SIG-M5 treated with dmso at 0.1 percent for 504 hours (cell line): ENCODE measurements around the gene RUSC2.
A peak's percentile ranks its signal among the peaks of the same experiment; 100 is the strongest.

ENCODE experiments used
- DNase-seq: peaks from one replicate; lab custom pipeline; 2025; ENCODE audit not compliant: unreplicated experiment; lab: John Stamatoyannopoulos, UW

Gene RUSC2, protein sequence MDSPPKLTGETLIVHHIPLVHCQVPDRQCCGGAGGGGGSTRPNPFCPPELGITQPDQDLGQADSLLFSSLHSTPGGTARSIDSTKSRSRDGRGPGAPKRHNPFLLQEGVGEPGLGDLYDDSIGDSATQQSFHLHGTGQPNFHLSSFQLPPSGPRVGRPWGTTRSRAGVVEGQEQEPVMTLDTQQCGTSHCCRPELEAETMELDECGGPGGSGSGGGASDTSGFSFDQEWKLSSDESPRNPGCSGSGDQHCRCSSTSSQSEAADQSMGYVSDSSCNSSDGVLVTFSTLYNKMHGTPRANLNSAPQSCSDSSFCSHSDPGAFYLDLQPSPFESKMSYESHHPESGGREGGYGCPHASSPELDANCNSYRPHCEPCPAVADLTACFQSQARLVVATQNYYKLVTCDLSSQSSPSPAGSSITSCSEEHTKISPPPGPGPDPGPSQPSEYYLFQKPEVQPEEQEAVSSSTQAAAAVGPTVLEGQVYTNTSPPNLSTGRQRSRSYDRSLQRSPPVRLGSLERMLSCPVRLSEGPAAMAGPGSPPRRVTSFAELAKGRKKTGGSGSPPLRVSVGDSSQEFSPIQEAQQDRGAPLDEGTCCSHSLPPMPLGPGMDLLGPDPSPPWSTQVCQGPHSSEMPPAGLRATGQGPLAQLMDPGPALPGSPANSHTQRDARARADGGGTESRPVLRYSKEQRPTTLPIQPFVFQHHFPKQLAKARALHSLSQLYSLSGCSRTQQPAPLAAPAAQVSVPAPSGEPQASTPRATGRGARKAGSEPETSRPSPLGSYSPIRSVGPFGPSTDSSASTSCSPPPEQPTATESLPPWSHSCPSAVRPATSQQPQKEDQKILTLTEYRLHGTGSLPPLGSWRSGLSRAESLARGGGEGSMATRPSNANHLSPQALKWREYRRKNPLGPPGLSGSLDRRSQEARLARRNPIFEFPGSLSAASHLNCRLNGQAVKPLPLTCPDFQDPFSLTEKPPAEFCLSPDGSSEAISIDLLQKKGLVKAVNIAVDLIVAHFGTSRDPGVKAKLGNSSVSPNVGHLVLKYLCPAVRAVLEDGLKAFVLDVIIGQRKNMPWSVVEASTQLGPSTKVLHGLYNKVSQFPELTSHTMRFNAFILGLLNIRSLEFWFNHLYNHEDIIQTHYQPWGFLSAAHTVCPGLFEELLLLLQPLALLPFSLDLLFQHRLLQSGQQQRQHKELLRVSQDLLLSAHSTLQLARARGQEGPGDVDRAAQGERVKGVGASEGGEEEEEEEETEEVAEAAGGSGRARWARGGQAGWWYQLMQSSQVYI (N-terminal part only)

DNA sequence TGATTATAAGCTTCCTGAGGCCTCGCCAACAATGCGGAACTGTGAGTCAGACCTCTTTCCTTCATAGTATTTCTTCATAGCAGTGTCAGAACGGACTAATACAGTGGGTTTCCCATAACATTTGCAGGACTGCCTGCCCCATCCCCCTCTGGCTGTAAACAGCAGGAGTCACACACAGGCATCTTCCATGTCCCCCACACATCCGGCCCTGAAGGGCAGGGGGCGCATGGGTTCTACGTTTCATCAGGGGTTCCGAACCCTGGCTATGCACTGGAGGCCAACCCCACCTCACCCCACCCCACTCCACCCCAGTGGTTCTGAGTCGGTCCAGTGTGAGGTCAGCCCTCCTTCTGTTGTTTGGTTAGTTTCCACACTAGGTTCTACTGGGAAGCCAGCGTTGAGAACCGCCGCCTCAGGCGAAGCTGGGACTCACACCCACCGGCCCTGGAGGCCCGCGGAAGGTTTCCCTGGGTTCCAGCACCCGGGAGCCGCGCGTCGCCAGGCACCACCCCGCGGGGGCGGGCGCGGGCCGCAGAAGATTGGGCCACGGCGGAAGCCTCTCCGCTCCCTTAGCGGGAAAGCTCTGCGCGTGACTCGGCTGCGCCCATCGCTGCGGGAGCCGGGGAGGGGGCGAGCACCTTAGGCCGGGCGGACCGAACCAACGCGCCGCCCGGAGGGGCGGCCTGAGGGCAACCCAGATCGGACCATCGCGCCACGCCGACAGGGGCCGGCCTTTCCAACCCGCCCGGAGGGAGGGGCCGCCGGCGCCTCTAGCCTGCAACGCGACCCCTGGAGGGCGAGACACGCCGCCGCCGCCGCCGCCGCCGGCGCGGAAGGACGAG, at the start of gene RUSC2:
Gene RUSC2 (plus strand): TSS at position 799 of the 842 bp plus-strand sequence. CDS start 56,411 bp downstream, outside the sequence.
- DNase-seq = peak; percentile 66

DNA sequence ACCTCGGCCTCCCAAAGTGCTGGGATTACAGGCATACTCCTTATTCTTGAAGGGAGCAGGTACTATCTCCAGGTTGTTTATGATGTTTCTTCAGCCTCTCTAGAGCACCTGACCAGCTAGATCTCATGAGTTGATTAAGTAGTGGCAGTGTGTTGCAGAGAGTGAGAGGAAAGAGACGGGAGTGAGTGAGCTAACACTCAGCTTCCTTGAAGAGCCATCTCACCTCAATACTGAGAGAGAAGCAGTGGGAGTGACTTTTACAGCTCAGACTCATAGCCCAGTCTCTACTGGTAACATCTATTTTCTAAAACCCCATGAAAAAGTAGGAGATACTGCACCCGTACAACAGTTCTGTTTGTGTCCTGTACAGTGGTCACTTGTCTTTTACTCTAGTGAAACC, 43.9 kb upstream of the RUSC2 start:
- no peak for DNase-seq

DNA sequence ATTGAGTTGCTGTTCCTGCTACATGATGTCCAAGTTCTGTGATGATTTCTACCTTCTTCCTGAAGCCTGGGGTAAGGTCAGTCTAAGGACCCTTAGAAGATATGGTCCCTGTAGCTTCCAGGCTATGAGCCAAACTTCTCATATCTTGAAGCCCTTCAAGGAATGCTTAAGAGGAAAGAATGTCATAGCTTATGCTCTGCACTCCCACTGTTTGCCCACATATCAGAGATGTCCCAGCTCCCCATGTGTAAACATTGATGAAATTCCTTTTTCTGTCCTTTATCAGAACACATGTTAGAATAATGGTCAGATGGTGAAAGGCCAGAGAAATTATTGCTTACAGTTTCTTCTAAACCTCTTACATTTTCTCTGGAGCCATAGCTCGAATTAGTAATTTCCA, 41.4 kb upstream of the RUSC2 start:
- DNase-seq = no peak

DNA sequence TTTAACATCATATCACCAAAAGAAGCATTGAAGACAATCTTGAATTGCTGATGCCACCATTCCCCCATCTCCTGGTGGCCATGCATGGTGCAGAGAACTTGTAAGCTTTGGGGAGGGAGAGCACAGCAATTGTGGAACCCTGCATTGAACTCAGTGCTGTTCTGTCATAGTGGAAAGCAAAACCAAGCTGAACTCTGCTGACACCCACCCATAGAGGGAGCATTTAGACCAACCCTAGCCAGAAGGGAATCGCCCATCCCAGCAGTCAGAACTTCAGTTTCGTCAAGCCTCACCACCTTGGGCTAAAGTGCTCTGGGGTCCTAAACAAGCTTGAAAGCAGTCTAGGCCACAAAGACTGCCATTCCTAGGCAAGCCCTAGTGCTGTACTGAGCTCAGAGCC, 37.4 kb upstream of the RUSC2 start:
- DNase-seq = no peak

DNA sequence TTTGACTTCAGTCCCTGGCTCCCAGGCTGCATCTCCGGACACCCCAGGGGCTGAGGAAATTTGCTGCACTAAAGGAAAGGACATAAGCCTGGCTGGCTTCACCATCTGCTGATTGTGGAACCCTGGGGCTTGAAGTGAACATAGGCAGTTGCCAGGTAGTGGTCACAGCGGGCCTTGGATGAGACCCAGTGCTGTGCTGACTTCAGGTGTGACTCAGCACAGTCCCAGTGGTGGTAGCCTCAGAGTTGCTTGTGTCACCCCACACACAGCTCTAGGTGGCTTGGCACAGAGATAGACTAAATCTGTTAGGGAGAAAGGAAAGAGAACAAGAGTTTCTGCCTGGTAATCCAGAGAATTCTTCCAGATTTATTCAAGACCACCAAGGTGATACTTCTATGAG, 36.1 kb upstream of the RUSC2 start:
- no peak for DNase-seq

DNA sequence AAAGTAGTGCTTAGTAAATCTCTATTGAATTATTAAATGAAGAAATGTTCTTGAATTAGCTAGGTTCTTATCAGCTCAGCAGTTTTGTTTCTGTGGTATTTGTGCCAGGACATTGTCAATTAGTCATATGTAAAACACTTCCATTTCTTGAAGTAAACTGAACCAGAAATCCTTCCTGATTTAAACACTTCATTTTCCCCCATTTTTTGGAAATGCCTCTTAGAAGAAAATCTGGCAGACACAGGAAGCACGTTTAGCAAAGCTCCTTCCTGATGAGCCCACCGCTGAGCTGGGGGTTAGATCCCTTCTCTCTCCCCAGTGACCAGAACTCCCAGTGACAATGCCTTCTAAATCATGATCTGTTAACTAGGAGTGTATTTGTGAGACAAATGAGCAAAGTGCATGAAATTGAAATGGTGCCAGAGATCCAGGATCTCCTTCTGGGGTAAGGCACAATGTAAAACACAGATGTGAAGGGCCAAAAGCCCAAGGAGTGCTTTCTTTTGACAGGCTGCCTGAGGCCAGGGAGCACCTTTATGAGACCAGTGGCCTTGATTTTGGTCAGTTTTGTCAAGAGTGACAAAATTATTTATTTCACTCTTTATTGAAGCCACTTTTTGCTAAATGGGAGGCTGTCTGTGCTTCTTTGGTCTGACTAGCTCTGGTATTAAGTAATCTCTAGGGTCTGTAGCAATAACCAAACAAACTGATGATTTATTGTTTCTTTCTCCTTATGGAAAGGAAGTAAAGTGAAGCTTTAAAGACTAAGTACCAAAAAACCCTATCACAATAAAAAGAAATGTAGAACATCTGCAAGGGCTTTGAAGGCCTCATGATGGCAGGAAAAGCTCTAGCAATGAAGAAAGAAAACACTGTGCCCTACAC, 25.5 kb upstream of the RUSC2 start:
- DNase-seq = no peak

DNA sequence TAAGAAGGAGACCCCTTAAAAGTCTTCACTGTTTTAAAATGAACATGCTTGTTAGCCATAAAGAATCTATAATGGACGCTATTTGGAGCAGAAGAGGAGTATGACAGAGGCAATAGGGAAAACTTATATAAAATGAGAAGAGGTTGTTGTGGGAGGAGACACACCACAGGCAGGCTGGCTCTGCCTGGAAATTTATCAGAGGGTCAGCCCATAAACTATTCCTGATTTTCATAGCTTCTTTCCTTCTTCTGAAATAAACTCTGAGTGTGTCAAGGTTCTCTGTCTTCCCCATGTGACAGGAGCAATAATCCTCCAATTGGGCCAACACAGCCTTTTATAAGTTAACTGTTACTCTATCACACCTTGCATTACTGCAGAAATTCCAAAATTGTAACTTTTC, 19.6 kb upstream of the RUSC2 start:
- DNase-seq = no peak

DNA sequence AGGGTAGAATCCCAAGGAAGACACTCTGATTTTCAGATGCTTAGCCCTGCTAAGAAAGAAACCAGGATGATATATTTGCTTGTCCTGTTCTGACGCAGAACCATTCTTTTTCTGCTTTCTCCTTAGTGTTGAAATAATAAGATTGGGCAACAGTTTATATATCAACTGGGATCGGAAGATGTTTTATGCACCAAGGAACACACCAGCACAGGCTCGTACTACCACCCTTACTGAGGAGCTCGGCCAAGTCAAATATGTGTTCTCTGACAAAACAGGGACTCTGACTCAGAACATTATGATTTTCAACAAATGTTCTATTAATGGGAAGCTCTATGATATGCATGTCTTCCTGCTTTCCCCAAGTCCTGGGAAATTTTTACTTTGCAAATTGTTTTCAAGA, 19.0 kb upstream of the RUSC2 start:
- DNase-seq = no peak

DNA sequence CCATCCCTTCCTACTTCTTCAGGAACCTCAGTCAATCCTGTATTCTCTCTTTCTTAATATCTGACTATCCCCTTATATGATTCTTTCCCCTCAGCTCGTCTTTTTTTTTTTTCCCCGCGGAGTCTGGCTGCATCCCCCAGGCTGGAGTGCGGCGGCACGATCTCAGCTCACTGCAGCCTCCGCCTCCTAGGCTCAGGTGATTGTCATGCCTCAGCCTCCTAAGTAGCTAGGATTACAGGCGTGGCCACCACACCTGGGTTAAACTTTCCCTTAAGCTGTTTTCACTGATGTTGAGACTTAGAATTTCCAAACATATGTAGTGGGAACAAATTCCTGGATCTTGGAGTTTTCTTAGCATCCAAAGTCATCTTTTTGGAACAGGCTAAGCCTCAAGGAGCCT, 13.3 kb upstream of the RUSC2 start:
- DNase-seq = no peak

DNA sequence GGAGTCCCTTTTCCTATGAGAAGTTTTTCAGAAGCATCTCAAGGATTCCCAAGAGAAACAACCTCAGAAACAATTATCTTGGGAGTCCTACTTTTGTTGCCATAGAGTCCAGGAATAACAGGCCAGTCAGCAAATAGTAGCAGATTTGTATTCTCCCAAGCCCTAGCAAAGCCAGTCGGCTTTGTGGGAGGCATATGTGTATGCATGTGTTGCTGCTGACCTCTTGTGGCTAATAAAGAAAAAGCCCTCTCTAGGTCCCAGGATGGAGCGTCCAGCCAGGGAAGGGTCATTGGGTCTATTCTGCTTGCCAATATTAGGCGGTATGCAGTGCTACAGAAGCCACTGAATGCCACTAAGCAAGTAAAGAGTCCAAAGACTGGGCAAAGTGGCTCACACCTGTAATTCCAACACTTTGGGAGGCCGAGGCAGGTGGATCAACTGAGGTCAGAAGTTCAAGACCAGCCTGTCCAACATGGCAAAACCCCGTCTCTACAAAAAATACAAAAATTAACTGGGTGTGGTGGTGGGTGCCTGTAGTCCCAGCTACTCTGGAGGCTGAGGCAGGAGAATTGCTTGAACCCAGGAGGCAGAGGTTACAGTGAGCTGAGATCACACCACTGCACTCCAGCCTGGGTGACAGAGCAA, 12.6 kb upstream of the RUSC2 start:
- DNase-seq = peak; percentile 71

DNA sequence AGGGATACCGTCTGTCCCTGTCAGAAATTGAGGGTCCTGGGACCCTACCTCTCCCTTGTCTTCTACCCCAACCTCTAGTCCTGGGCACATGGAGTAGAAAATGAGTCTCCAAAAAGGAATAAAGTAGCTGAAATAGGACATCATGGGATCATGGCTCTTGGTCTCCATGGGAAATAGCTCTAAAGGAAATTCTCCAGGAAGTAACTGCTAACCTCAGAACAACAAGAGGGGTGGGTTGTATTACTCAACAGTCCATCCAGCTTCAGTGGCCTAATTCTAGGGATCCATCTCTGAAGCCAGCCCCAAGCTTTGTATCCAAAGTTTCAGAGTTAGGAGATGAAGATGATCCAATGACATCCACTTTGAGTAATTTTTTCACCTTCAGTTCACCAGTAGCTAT, 11.0 kb upstream of the RUSC2 start:
- no peak for DNase-seq

DNA sequence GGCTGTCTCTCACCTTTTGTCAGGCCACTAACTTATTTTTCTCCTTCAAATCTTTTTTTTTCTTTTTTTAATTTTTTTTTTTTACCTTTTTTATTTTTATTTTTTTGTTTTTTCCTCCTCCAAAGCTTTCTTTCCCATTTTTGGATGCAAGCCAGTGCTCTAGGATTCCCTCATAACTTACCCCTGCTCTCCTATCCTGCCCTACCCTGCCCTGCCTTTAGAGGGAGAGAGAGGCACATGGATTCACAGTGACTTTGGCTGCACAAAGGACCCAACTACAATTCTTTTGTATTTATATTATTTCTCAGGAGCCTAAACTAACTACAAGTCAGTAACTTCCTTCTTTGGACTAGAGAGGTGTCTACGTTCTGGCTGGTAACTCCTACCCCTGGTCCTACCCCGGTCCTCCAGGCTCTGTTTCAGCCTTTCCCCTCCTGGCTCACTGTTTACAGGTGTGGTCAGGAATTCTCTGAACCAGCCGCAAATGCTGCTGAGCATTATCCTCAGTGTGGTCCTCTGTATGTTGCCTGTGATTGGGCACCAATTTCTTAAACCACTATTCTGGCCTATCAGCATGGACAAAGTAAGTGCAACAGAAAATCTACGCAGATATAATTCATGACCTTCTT, 8.4 kb upstream of the RUSC2 start:
- DNase-seq = peak; percentile 53

DNA sequence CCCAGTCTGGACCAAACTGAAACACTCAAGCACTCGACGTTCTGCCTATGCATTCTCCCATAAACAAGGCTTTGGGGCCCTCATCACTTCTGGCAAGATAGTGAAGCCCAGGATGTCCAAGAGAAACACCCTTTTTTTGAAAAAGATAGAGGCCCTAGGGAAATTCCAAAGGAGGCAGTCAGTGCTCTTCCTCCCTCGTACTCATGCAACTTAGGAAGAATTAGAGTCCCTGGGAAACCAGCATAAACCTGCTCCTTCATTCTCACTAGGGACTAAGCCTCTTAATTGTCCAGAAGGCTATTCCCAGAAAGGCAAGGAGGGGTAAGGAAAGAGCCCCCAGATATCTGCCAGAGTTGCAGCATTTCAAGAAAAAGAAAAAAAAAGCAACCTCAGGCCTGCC, 7.8 kb upstream of the RUSC2 start:
- no peak for DNase-seq

DNA sequence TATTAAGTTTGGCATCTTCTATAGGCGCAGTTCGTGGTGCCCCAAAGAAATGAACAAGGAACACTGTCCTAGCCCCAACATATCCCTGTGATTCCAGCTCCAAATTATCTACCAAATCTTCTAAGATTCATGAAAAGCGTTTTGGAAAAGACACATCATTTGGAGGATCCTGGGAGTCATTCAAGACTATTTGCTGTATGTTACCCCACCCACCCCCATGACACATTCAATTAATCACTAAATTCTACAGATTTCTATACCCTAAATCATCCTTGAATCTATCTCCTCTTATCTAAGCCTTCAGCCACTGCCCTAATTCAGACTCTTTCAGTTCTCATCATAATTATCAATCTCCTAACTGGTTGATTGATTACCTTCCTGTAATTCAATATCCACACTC, 5.5 kb upstream of the RUSC2 start:
- no peak for DNase-seq

DNA sequence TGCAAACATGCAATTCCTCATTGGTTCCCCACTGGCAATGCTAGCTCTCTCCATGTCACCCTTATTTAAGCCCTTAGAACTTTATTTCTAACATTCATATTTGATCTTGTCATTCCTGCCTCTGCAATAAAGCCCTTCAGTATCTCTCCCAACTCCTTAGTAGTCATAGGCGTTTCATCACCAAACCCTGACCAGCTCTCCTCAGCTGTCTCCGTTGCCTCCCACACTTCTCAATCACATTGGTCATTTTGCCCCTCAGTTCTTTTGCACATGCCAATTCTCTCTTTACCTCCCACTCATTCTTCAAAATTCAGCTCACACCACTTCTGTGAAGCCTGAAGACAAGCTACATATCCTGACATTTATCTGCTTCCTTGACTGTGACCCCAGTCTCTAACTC, 2.8 kb upstream of the RUSC2 start:
- no peak for DNase-seq

DNA sequence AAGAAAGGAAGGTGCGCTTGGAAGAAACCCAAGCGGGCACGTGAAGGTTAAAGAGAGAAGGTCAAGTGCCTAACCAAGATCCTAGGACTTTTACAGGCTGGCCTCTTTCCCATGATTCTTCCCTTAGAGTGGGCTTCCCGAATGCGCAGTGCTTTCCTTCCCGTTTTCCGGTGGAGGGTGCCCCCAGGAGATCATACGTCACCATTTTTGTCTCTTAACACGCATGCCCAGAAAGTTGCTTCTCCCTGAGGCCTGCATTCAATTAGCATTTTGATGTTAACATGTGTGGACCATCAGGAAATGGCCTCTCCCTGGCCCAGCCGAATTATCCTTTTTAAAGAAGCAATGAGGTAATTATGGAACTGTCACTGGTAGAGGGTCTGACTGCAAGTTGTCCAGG, 1.9 kb upstream of the RUSC2 start:
- no peak for DNase-seq

DNA sequence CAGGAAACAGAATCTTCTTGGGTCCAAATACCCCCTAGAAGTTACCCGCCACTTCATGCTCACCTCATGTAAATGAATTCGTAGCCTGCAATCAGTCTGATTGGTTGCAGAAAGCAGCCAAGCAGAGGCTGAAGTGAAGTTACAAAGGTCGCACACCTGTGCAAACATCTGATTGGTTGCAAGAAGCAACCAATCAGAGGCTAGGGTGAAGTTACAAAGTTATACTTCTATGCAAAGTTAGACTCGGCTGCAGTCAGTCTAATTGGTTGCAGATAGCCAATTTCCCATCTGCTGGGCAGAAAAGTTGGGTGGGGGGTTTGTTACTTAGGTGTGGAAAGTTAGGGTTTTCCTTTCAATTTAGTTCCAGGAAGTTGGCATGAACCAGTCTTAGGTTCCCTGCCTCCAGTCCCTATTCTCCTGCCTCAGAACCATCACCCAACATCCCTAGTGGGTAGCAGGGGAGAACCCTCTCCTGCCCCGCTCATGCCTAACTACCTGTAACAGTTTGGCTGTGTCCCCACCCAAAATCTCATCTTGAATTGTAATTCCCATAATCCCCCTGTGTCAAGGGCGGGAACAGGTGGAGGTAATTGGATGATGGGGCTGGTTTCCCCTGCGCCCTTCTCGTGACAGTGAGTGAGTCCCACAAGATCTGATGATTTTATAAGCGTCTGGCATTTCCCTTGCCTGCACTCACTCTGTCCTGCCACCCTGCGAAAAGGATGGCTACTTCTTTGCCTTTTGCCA, 1.2 kb upstream of the RUSC2 start:
- DNase-seq = no peak
